ENCODE measurements around the gene RARA. TPM values are rescaled to one million over a fixed set of nuclear protein-coding genes. Genes with fewer than 3 reads are reported as not detected.

The RARA gene
- total and polyA plus RNA-seq, 11 donors: 14.1 to 41.4 (median 19.4) TPM

DNA sequence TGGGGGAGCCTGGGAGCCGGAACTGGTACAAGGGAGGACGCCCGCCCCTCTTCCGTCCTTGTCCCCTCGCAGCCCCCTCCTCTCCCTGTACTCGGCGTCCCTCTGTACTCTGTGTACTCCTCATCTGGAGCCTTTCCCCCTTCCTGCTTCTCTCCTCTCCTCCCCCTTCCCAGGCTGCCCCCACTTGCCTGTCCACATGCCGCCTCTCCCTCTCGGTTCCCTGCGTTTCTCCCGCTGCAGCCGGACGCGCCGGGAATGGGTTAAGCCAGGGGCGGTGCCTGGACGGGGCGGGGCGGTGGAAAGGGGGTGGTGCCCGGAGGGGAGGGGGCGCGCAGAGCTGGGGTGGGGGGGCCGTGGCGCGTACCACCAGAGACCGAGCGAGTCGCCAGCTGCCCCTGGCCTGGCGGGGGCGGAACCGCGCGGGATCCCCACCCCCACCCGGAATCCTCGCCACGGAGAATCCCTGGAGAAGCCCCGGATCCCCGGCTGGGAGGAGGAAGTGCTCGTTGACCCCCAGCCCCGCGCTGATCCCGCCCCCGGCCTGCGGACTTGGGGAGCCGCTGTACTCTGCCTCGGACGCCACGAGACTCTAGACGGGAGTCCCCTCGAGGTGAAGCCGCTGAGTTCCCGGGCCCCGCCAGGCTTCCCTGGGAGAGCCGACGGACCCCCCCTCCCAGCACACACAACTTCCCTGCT is 33.0 kb downstream of the RARA start:
- no peak for TF ChIP-seq POLR2A (IDR thresholded peaks at IDR 0.05)
- TF ChIP-seq, protein P1, sequence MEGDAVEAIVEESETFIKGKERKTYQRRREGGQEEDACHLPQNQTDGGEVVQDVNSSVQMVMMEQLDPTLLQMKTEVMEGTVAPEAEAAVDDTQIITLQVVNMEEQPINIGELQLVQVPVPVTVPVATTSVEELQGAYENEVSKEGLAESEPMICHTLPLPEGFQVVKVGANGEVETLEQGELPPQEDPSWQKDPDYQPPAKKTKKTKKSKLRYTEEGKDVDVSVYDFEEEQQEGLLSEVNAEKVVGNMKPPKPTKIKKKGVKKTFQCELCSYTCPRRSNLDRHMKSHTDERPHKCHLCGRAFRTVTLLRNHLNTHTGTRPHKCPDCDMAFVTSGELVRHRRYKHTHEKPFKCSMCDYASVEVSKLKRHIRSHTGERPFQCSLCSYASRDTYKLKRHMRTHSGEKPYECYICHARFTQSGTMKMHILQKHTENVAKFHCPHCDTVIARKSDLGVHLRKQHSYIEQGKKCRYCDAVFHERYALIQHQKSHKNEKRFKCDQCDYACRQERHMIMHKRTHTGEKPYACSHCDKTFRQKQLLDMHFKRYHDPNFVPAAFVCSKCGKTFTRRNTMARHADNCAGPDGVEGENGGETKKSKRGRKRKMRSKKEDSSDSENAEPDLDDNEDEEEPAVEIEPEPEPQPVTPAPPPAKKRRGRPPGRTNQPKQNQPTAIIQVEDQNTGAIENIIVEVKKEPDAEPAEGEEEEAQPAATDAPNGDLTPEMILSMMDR (IDR thresholded peaks at IDR 0.05): no peak
- H3K9me3 ChIP-seq: no peaks in the 10 kb centered on the region
- DNase-seq (peak; percentile 88 to 92 (median 90)), ATAC-seq (peak; percentile 27 to 68 (median 62))
- intact Hi-C loops (cut with DNase I): loop anchor here in 2 of 10 donors (1.0 kb wide), 2 partner anchors 10 to 25 kb away; no protein-coding TSS in a partner anchor
- H3K27me3 ChIP-seq: no peaks in the 10 kb centered on the region
- peaks cover 0 to 10% (median 0%) of the 10 kb centered on the region in 9 donors for H3K36me3 ChIP-seq
- H3K27ac ChIP-seq: peak overlapping the region; percentile 88 to 99 (median 96)
- 0 to 2% (median 1%) methylated on average over 21 to 55 of the region's 55 CpGs for WGBS, 4 donors
- H3K4me3 ChIP-seq: peak overlapping the region; percentile 62 to 98 (median 82)
- peaks cover 13 to 87% (median 60%) of the 10 kb centered on the region in 12 donors for H3K4me1 ChIP-seq

DNA sequence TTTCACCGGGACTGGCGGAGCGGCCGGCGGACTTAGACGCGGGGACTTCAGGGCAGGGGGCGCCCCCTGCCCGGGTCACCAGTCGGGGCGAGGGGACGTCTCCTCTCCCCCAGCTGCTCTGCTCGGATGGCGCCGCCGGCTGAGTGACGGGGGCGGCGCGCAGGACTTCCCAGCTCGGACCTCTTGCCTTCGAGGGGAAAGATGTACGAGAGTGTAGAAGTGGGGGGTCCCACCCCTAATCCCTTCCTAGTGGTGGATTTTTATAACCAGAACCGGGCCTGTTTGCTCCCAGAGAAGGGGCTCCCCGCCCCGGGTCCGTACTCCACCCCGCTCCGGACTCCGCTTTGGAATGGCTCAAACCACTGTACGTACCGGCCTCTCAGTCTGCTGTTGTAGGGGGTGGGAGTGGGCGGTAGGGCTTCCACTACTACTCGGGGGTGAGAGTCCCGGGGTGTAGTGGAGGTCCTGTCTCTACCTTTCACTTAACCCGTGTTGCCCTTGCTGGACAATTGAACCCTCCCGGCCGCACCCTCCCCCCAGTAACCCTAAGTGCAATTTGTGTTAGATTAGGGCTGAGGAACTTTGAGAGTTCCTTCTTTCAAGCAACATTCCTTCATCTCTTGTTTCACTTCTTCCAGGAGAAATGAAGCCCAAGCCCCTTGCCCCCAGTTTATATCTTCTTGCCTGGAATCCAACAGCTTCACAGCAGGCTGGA is 33.7 kb downstream of the RARA start:
- 22 to 35% (median 32%) methylated on average over 15 to 38 of the region's 38 CpGs for WGBS, 4 donors
- Histone ChIP-seq H3K27me3 (no peaks in the 10 kb centered on the region), H3K36me3 (peaks cover 0 to 10% (median 0%) of the 10 kb centered on the region in 9 donors), H3K27ac (peak overlapping the region; percentile 88 to 99 (median 96)), H3K4me3 (peak overlapping the region; percentile 62 to 98 (median 82)), H3K9me3 (no peaks in the 10 kb centered on the region), H3K4me1 (peaks cover 16 to 88% (median 63%) of the 10 kb centered on the region in 12 donors)
- intact Hi-C loops (cut with DNase I): loop anchor here in 1 of 10 donors (1.0 kb wide), 1 partner anchor 25 kb away; no protein-coding TSS in a partner anchor
- DNase-seq (no peak), ATAC-seq (no peak)
- TF ChIP-seq, protein P1 (IDR thresholded peaks at IDR 0.05): no peak
- TF ChIP-seq POLR2A (IDR thresholded peaks at IDR 0.05): no peak

DNA sequence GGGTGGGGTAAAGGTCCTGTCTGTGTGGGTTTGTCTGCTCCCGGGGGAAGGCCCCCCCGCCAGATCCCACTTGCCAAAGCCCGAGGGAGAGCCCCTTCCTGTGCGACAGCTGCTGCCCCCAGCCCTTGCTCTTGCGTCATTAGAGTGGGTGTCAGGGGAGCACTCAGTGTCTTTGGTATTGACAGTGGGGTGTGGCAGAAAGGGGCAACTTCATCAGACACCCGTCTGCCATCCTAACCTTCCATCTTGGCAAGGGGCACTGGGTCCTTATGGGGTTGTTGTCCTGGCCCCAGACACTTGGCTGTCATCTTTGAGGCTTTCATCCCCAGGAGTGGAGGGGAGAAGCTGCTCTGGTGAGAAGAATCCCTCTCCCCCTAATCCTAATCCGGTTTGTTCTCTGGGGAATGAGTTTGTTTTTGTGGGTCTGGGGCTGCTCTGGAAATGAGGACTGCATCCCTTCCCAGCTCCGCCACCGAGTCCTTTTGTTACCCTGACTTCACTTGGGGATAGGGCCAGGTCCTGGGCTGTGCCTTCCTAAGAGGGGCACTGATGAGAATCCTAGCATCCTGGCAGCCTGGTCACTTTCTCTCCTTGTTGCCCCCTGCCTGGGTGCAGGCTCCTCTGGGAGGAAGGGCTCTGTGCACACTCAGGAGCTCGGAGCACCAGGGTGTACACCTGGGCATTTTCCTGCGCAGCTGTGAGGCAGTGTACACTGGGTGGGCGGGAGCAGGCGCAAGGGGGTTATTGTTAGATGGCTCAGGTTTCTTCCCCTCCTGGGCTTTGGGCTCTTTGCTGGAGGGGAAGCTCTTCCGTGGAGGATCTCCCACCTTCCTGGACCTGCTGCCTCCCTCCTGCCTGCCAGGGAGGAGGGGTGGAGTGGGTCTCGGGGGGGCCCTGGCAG is 34.5 kb downstream of the RARA start:
- no peak for TF ChIP-seq POLR2A (IDR thresholded peaks at IDR 0.05)
- TF ChIP-seq, protein P1 (IDR thresholded peaks at IDR 0.05): no peak
- WGBS, 4 donors: 35 to 44% (median 41%) methylated on average over 13 to 15 of the region's 15 CpGs
- DNase-seq: peak in 4 of 5 donors; percentile 75 to 80 (median 80)
- Histone ChIP-seq H3K4me1 (peaks cover 20 to 91% (median 68%) of the 10 kb centered on the region in 12 donors), H3K27ac (peak overlapping the region; percentile 88 to 99 (median 96)), H3K9me3 (no peaks in the 10 kb centered on the region), H3K4me3 (peak overlapping the region; percentile 62 to 98 (median 82)), H3K36me3 (peaks cover 0 to 11% (median 2%) of the 10 kb centered on the region in 9 donors), H3K27me3 (no peaks in the 10 kb centered on the region)
- intact Hi-C loops (cut with DNase I): loop anchor here in 2 of 10 donors (2.0 kb wide), 2 partner anchors 25 to 27 kb away; no protein-coding TSS in a partner anchor
- ATAC-seq: peak in 1 of 4 donors; percentile 2
